HEK293 (cell line): Measurements from ENCODE around the gene UCHL1.

Experiments used
- GLIS1 ChIP-seq: fragments of 450-650 bp; formaldehyde crosslinking; IDR thresholded peaks from 2 replicates; pipeline ENCODE4 v1.5.1; 2016; ENCODE audit warnings: missing biosample characterization, missing genetic modification characterization
- MEIS1 ChIP-seq: sonication (generic); formaldehyde crosslinking; IDR thresholded peaks from 2 replicates; pipeline ENCODE4 v1.8.1; 2022; ENCODE audit warnings: missing genetic modification reagents, mild to moderate bottlenecking, borderline replicate concordance
- SP7 ChIP-seq: fragments of 450-650 bp; formaldehyde crosslinking; IDR thresholded peaks from 2 replicates; pipeline ENCODE4 v1.5.1; 2016; ENCODE audit warnings: missing biosample characterization, missing genetic modification characterization
- ZNF10 ChIP-seq: fragments of 450-650 bp; formaldehyde crosslinking; IDR thresholded peaks from 2 replicates; pipeline ENCODE4 v1.5.1; 2017; ENCODE audit warnings: missing biosample characterization, missing genetic modification characterization
- ZNF302 ChIP-seq: fragments of 450-650 bp; formaldehyde crosslinking; IDR thresholded peaks from 2 replicates; pipeline ENCODE4 v1.5.1; 2016; ENCODE audit warnings: missing biosample characterization, missing genetic modification characterization, low read depth
- TF ChIP-seq, protein P1 (sequence below): fragments of 450-650 bp; formaldehyde crosslinking; IDR thresholded peaks from 2 replicates; pipeline ENCODE4 v1.5.1; 2016; ENCODE audit warnings: missing biosample characterization, missing genetic modification characterization

DNA sequence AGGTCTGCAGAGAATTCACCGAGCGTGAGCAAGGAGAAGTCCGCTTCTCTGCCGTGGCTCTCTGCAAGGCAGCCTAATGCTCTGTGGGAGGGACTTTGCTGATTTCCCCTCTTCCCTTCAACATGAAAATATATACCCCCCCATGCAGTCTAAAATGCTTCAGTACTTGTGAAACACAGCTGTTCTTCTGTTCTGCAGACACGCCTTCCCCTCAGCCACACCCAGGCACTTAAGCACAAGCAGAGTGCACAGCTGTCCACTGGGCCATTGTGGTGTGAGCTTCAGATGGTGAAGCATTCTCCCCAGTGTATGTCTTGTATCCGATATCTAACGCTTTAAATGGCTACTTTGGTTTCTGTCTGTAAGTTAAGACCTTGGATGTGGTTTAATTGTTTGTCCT lies 11.3 kb downstream of the UCHL1 start:
- TF ChIP-seq, protein P1, sequence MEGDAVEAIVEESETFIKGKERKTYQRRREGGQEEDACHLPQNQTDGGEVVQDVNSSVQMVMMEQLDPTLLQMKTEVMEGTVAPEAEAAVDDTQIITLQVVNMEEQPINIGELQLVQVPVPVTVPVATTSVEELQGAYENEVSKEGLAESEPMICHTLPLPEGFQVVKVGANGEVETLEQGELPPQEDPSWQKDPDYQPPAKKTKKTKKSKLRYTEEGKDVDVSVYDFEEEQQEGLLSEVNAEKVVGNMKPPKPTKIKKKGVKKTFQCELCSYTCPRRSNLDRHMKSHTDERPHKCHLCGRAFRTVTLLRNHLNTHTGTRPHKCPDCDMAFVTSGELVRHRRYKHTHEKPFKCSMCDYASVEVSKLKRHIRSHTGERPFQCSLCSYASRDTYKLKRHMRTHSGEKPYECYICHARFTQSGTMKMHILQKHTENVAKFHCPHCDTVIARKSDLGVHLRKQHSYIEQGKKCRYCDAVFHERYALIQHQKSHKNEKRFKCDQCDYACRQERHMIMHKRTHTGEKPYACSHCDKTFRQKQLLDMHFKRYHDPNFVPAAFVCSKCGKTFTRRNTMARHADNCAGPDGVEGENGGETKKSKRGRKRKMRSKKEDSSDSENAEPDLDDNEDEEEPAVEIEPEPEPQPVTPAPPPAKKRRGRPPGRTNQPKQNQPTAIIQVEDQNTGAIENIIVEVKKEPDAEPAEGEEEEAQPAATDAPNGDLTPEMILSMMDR (tag by site-specific recombination) = no peak
- TF ChIP-seq SP7 (tag by site-specific recombination) (no peak), ZNF10 (tag by site-specific recombination) (no peak), MEIS1 (CRISPR knock-in tag) (no peak), GLIS1 (tag by site-specific recombination) (no peak), ZNF302 (tag by site-specific recombination) (no peak)
